A549 (cell line): Measurements from ENCODE around the gene CFAP70. TPM values are rescaled to one million over a fixed set of nuclear protein-coding genes. Genes with fewer than 3 reads are reported as not detected.
A peak's percentile ranks its signal among the peaks of the same experiment; 100 is the strongest.

Experiments
- ATAC-seq, 2 experiments: fragments of 200-7000 bp in 1 of 2; fragments of >200 bp in 1 of 2; cut with Nextera tagmentation in 1 of 2; cut with Tn5 transposase in 1 of 2; 3 replicates each; pipeline versions ENCODE4 v1.8.0 to v1.9.1; 2018 to 2020; ENCODE audit warnings: mild to moderate bottlenecking in 1 of 2, moderate library complexity in 1 of 2
- CTCF ChIA-PET: fragments of 300-600 bp; sonication (Branson Sonifier 250); formaldehyde crosslinking; extraction: SDS; loops from one replicate; lab custom pipeline; 2021; ENCODE audit warnings: antibody characterized with exemption, inconsistent platforms; lab: Yijun Ruan, JAX
- POLR2A ChIA-PET: fragments of 350-600 bp; formaldehyde crosslinking; extraction: SDS; loops from one replicate; lab custom pipeline; 2021; ENCODE audit warnings: antibody characterized with exemption, inconsistent platforms; lab: Yijun Ruan, JAX
- DNase-seq, 2 experiments: peaks; one replicate each; pipeline versions ENCODE4 v3.0.0 to v3.0.0-alpha.2; 2011 to 2016; ENCODE audit warnings: low read depth in 1 of 2, low spot score in 1 of 2
- FAIRE-seq: peaks from 2 replicates; lab custom pipeline; 2011; peaks lifted over from hg19 to GRCh38; lab: Jason Lieb, UNC
- H3K27ac ChIP-seq, 2 experiments: fragments of >200 bp; sonication (Bioruptor Twin); formaldehyde crosslinking; 3 replicates each; pipeline ENCODE4 v1.5.1; 2016 to 2017
- H3K4me1 ChIP-seq: fragments of >200 bp; sonication (Bioruptor Twin); formaldehyde crosslinking; 3 replicates; pipeline ENCODE4 v1.6.1; 2016
- H3K4me2 ChIP-seq: fragments of >200 bp; sonication (Bioruptor Twin); formaldehyde crosslinking; 3 replicates; pipeline ENCODE4 v1.6.1; 2016
- H3K4me3 ChIP-seq: fragments of >200 bp; sonication (Bioruptor Twin); formaldehyde crosslinking; 3 replicates; pipeline ENCODE4 v1.5.1; 2016
- H3K9me3 ChIP-seq: fragments of >200 bp; sonication (Bioruptor Twin); formaldehyde crosslinking; 3 replicates; pipeline ENCODE4 v1.6.1; 2016
- CBX2 ChIP-seq: fragments of 200-600 bp; sonication (generic); IDR thresholded peaks from 2 replicates; pipeline ENCODE4 v1.6.1; 2016; ENCODE audit warnings: low read depth, mild to moderate bottlenecking, borderline replicate concordance
- CHD2 ChIP-seq: fragments of 150-350 bp; IDR thresholded peaks from 2 replicates; pipeline ENCODE4 v1.6.1; 2014; ENCODE audit warnings: low read length; ENCODE audit not compliant: partially characterized antibody
- CHD4 ChIP-seq: fragments of 200-600 bp; sonication (generic); IDR thresholded peaks from 2 replicates; pipeline ENCODE4 v1.6.1; 2016; ENCODE audit warnings: antibody characterized with exemption, mild to moderate bottlenecking, borderline replicate concordance
- FOSB ChIP-seq: fragments of 250-450 bp; sonication (Bioruptor Pico); IDR thresholded peaks from 2 replicates; pipeline ENCODE4 v1.5.0; 2020; ENCODE audit warnings: mild to moderate bottlenecking, moderate library complexity
- FOXS1 ChIP-seq: fragments of 250-450 bp; sonication (Bioruptor Pico); IDR thresholded peaks from 2 replicates; pipeline ENCODE4 v1.5.0; 2020; ENCODE audit warnings: mild to moderate bottlenecking, moderate library complexity
- GATA3 ChIP-seq: IDR thresholded peaks from 2 replicates; pipeline ENCODE4 v1.6.1; 2012; ENCODE audit warnings: borderline replicate concordance
- HOXA7 ChIP-seq: fragments of 250-450 bp; sonication (Bioruptor Pico); IDR thresholded peaks from 2 replicates; pipeline ENCODE4 v1.5.0; 2020; ENCODE audit warnings: mild to moderate bottlenecking, moderate library complexity
- HOXB5 ChIP-seq: fragments of 250-450 bp; sonication (Bioruptor Pico); IDR thresholded peaks from 2 replicates; pipeline ENCODE4 v1.5.0; 2020; ENCODE audit warnings: mild to moderate bottlenecking, moderate library complexity
- JUN ChIP-seq, 2 experiments: fragments of >200 bp; sonication (Bioruptor Twin); formaldehyde crosslinking; IDR thresholded peaks; 2 replicates in 1 of 2; 3 replicates in 1 of 2; pipeline ENCODE4 v1.6.1; 2016 to 2017
- JUNB ChIP-seq: fragments of >200 bp; sonication (Bioruptor Twin); formaldehyde crosslinking; IDR thresholded peaks from 2 replicates; pipeline ENCODE4 v1.6.1; 2016
- MYC ChIP-seq: IDR thresholded peaks from 2 replicates; pipeline ENCODE4 v1.6.1; 2012; ENCODE audit warnings: mild to moderate bottlenecking, inconsistent platforms, low read length, improper control_type of control experiment, borderline replicate concordance
- PHF8 ChIP-seq: fragments of 200-600 bp; sonication (generic); IDR thresholded peaks from 2 replicates; pipeline ENCODE4 v1.6.1; 2016; ENCODE audit warnings: low read depth, mild to moderate bottlenecking, antibody characterized with exemption, moderate library complexity, borderline replicate concordance
- POLR2A ChIP-seq: IDR thresholded peaks from 2 replicates; pipeline ENCODE4 v1.6.1; 2012; ENCODE audit warnings: mild to moderate bottlenecking, low read length
- RAD21 ChIP-seq, 2 experiments: fragments of >200 bp in 1 of 2; sonication (Bioruptor Twin) in 1 of 2; formaldehyde crosslinking in 1 of 2; IDR thresholded peaks in 1 of 2; conservative IDR thresholded peaks in 1 of 2; 2 replicates in 1 of 2; 3 replicates in 1 of 2; pipeline ENCODE4 v1.6.1; 2012 to 2018; ENCODE audit warnings: inconsistent platforms in 1 of 2
- RARB ChIP-seq: fragments of 250-450 bp; sonication (Bioruptor Pico); IDR thresholded peaks from 2 replicates; pipeline ENCODE4 v1.8.0; 2021; ENCODE audit warnings: mild to moderate bottlenecking, moderate library complexity
- RCOR1 ChIP-seq: fragments of 150-350 bp; IDR thresholded peaks from 2 replicates; pipeline ENCODE4 v1.6.1; 2014; ENCODE audit warnings: antibody characterized with exemption, low read length, low read depth
- TP53 ChIP-seq: fragments of 250-450 bp; sonication (Bioruptor Pico); IDR thresholded peaks from 2 replicates; pipeline ENCODE4 v1.5.0; 2021; ENCODE audit warnings: mild to moderate bottlenecking, moderate library complexity
- WGBS: methylation state at CpG from one replicate; pipeline ENCODE4 v1.1.6; 2017; ENCODE audit errors: missing lambda C conversion rate; 5-methylcytosine and 5-hydroxymethylcytosine counted together
- polyA minus RNA-seq: library from RNA; depleted of rRNA, polyadenylated mRNA; stranded (reverse); fragments of >200 nt; gene quantifications from 2 replicates; pipeline ENCODE4 v1.2.3, GENCODE V29; 2011; rRNA and poly(A)+ RNA removed
- polyA plus RNA-seq, 4 experiments: library from polyadenylated mRNA; depleted of rRNA in 3 of 4; stranded (reverse); fragments of >200 nt; fragmentation: RNase III in 1 of 4; extraction: RNeasy Plus Mini Kit Qiagen cat#74134 plus additional on column Dnase treatment in 1 of 4; gene quantifications; 2 replicates in 3 of 4; 3 replicates in 1 of 4; pipeline ENCODE4 v1.2.3, GENCODE V29; 2011 to 2017
- TF ChIP-seq, protein P1 (sequence below): fragments of >200 bp; sonication (Bioruptor Twin); formaldehyde crosslinking; IDR thresholded peaks from 3 replicates; pipeline ENCODE4 v1.6.1; 2016
- TF ChIP-seq, protein P2 (sequence below): IDR thresholded peaks from 2 replicates; pipeline ENCODE4 v1.6.1; 2012; ENCODE audit warnings: low read depth, borderline replicate concordance
- TF ChIP-seq, protein P3 (sequence below): IDR thresholded peaks from 2 replicates; pipeline ENCODE4 v1.6.1; 2012
- TF ChIP-seq, protein P4 (sequence below): fragments of 200-600 bp; sonication (generic); IDR thresholded peaks from 2 replicates; pipeline ENCODE4 v1.6.1; 2016; ENCODE audit warnings: antibody characterized with exemption, mild to moderate bottlenecking, moderate library complexity
- TF ChIP-seq, protein P5 (sequence below): fragments of 150-350 bp; IDR thresholded peaks from 2 replicates; pipeline ENCODE4 v1.6.1; 2014; ENCODE audit warnings: low read depth, mild to moderate bottlenecking, low read length
- TF ChIP-seq, protein P6 (sequence below): fragments of 250-450 bp; sonication (Bioruptor Pico); IDR thresholded peaks from 2 replicates; pipeline ENCODE4 v1.5.0; 2021; ENCODE audit warnings: mild to moderate bottlenecking, moderate library complexity, borderline replicate concordance

CFAP70 gene
- polyA plus RNA-seq (2011; rRNA removed) (0.95 and 0.98 TPM in 2 replicates), polyA plus RNA-seq (2017; fragmentation: RNase III; extraction: RNeasy Plus Mini Kit Qiagen cat#74134 plus additional on column Dnase treatment) (0.28 to 0.34 TPM (median 0.32 TPM) in 3 replicates), polyA minus RNA-seq (0.25 and 0.83 TPM in 2 replicates)
- 0.05 and 0.08 TPM in 2 replicates for polyA plus RNA-seq (2012; cell fraction: cytosol; rRNA removed)
- polyA plus RNA-seq (2012; cell fraction: nucleus; rRNA removed): 0.25 and 0.42 TPM in 2 replicates

DNA sequence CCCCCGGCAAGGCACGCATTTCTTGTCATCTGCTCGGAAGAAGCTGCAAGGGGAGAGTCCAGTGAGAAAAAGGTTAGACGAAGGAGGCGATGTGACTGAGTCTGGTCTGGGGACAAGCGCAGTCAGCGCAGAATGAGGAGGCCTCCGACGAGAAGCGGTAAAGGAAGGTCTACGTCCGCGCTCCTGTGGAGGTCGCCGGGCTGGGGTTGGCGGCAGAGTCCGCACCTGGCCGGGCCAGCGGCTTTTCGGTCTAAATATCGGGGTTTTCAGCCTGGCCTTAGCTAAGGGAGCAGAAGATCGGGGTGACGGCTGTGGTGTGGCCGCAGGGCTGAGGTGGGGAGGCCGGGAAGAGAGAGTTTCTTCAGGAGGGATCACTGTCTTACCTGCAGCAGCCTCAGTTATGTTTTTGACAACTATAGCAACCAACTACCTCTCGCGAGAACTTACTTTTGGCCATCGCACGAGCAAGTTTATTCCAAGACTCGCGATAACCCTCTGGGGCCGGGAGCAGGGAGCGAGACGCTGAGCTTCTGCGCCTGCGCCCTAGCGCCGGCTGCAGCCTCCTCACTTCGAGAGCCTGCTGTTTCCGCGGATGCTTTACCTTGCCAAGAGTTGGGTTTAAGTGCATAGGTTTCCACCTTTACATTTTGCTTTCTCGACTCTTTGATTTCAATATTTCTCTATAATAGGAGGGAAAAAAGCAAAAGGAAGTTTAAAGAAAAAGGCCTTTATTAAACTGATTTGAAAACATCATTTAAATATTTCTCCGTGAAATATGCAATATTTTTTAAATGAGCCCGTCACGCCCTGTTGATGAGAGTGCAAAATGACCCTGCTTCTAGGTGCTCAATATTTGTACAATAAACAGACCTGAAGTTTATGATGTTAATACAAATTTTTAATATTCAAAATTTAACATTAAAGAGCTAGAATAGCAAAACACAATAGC, at the start of gene CFAP70:
Gene CFAP70 (minus strand): TSS at position 534 of the 949 bp plus-strand sequence. CDS start 4,068 bp downstream, outside the sequence.
- CTCF ChIA-PET: interaction anchor here (0.7 to 2.7 kb wide), 3 partner anchors 9 to 95 kb away, joined by 4 to 12 read pairs (median 5); no protein-coding TSS in a partner anchor
- H3K9me3 ChIP-seq: no peaks in the 10 kb centered on the region
- H3K4me2 ChIP-seq: peak within 1 kb of the TSS; percentile 83
- peak within 1 kb of the TSS; percentile 65 to 83 for H3K27ac ChIP-seq
- H3K4me3 ChIP-seq: peak within 1 kb of the TSS; percentile 67
- FAIRE-seq: peak; percentile 96
- POLR2A ChIA-PET: interaction anchor here (0.6 to 1.5 kb wide), 11 partner anchors 19 to 167 kb away, joined by 3 to 14 read pairs (median 6); partner anchors contain the start of genes ANXA7, DNAJC9, MRPS16 and PPP3CB
- TF ChIP-seq HOXA7 (CRISPR knock-in tag) (no peak), PHF8 (peak; percentile 53; the same call in 1 of the 2 replicates), TP53 (CRISPR knock-in tag) (no peak), GATA3 (peak; percentile 57; the same call in 1 of the 2 replicates), RARB (CRISPR knock-in tag) (no peak), FOSB (CRISPR knock-in tag) (no peak), JUN (IDR thresholded peaks at IDR 0.05) (peak; percentile 61 to 67; a peak in 2 of 5 replicates), POLR2A (peak; percentile 62), FOXS1 (CRISPR knock-in tag) (no peak), CHD2 (peak; percentile 98), MYC (no peak), CBX2 (no peak)
- TF ChIP-seq, protein P1, sequence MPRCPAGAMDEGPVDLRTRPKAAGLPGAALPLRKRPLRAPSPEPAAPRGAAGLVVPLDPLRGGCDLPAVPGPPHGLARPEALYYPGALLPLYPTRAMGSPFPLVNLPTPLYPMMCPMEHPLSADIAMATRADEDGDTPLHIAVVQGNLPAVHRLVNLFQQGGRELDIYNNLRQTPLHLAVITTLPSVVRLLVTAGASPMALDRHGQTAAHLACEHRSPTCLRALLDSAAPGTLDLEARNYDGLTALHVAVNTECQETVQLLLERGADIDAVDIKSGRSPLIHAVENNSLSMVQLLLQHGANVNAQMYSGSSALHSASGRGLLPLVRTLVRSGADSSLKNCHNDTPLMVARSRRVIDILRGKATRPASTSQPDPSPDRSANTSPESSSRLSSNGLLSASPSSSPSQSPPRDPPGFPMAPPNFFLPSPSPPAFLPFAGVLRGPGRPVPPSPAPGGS: peak; percentile 65; the same call in 1 of the 3 replicates
- TF ChIP-seq, protein P2, sequence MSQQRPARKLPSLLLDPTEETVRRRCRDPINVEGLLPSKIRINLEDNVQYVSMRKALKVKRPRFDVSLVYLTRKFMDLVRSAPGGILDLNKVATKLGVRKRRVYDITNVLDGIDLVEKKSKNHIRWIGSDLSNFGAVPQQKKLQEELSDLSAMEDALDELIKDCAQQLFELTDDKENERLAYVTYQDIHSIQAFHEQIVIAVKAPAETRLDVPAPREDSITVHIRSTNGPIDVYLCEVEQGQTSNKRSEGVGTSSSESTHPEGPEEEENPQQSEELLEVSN: peak; percentile 71; the same call in 1 of the 2 replicates
- TF ChIP-seq, protein P3, sequence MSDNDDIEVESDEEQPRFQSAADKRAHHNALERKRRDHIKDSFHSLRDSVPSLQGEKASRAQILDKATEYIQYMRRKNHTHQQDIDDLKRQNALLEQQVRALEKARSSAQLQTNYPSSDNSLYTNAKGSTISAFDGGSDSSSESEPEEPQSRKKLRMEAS: peak; percentile 69
- TF ChIP-seq, protein P4, sequence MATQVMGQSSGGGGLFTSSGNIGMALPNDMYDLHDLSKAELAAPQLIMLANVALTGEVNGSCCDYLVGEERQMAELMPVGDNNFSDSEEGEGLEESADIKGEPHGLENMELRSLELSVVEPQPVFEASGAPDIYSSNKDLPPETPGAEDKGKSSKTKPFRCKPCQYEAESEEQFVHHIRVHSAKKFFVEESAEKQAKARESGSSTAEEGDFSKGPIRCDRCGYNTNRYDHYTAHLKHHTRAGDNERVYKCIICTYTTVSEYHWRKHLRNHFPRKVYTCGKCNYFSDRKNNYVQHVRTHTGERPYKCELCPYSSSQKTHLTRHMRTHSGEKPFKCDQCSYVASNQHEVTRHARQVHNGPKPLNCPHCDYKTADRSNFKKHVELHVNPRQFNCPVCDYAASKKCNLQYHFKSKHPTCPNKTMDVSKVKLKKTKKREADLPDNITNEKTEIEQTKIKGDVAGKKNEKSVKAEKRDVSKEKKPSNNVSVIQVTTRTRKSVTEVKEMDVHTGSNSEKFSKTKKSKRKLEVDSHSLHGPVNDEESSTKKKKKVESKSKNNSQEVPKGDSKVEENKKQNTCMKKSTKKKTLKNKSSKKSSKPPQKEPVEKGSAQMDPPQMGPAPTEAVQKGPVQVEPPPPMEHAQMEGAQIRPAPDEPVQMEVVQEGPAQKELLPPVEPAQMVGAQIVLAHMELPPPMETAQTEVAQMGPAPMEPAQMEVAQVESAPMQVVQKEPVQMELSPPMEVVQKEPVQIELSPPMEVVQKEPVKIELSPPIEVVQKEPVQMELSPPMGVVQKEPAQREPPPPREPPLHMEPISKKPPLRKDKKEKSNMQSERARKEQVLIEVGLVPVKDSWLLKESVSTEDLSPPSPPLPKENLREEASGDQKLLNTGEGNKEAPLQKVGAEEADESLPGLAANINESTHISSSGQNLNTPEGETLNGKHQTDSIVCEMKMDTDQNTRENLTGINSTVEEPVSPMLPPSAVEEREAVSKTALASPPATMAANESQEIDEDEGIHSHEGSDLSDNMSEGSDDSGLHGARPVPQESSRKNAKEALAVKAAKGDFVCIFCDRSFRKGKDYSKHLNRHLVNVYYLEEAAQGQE: peak; percentile 99
- ATAC-seq: peak; percentile 93 to 98
- H3K4me1 ChIP-seq: peaks cover 6% of the 10 kb centered on the region; the same call in 1 of the 3 replicates
- DNase-seq: peak; percentile 95 to 96
- 1% methylated on average over 45 of the region's 45 CpGs for WGBS

DNA sequence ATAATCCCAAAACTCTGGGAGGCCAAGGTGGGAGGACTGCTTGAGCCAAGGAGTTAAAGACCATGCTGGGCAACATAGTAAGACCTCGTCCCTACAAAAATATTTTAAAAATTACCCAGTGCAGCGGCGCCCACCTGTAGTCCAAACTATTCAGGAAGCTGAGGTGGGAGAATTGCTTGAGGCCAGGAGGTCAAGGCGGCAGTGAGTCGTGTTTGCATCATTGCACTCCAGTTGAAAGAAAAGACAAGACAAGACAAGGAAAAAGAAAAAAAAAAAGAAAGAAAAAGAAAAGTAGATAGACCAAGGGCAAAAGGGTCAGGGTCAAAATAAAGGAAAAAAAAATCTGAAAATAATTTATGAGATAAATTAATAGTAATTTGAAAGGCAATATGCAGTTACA, 49.4 kb upstream of the CFAP70 start:
- H3K27ac ChIP-seq: no peak overlapping the region
- no peaks in the 10 kb centered on the region for H3K9me3 ChIP-seq
- CTCF ChIA-PET: interaction anchor here (0.9 to 1.4 kb wide), 2 partner anchors 29 to 144 kb away, joined by 3 to 4 read pairs; no protein-coding TSS in a partner anchor
- 82% methylated on average over 5 of the region's 5 CpGs for WGBS
- FAIRE-seq (no peak), ATAC-seq (no peak), DNase-seq (no peak)
- peaks cover 31% of the 10 kb centered on the region; the same call in 2 of the 3 replicates for H3K4me1 ChIP-seq
- POLR2A ChIA-PET: no interaction called here
- H3K4me2 ChIP-seq: no peak overlapping the region
- H3K4me3 ChIP-seq: no peak overlapping the region
- TF ChIP-seq HOXB5: no peak
- no peak for TF ChIP-seq CHD4
- TF ChIP-seq POLR2A: no peak
- no peak for TF ChIP-seq RARB (CRISPR knock-in tag)
- no peak for TF ChIP-seq RCOR1
- TF ChIP-seq CHD2: no peak
- TF ChIP-seq JUNB: no peak
- no peak for TF ChIP-seq RAD21 (conservative IDR thresholded peaks at IDR 0.05 in 1 of 2, IDR thresholded peaks at IDR 0.05 in 1 of 2)
- TF ChIP-seq GATA3: no peak
- TF ChIP-seq, protein P5, sequence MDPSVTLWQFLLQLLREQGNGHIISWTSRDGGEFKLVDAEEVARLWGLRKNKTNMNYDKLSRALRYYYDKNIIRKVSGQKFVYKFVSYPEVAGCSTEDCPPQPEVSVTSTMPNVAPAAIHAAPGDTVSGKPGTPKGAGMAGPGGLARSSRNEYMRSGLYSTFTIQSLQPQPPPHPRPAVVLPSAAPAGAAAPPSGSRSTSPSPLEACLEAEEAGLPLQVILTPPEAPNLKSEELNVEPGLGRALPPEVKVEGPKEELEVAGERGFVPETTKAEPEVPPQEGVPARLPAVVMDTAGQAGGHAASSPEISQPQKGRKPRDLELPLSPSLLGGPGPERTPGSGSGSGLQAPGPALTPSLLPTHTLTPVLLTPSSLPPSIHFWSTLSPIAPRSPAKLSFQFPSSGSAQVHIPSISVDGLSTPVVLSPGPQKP: no peak
- TF ChIP-seq, protein P6, sequence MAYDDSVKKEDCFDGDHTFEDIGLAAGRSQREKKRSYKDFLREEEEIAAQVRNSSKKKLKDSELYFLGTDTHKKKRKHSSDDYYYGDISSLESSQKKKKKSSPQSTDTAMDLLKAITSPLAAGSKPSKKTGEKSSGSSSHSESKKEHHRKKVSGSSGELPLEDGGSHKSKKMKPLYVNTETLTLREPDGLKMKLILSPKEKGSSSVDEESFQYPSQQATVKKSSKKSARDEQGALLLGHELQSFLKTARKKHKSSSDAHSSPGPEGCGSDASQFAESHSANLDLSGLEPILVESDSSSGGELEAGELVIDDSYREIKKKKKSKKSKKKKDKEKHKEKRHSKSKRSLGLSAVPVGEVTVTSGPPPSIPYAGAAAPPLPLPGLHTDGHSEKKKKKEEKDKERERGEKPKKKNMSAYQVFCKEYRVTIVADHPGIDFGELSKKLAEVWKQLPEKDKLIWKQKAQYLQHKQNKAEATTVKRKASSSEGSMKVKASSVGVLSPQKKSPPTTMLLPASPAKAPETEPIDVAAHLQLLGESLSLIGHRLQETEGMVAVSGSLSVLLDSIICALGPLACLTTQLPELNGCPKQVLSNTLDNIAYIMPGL (CRISPR knock-in tag): no peak
